Measurements from ENCODE around the gene ROR2.

Gene ROR2

DNA sequence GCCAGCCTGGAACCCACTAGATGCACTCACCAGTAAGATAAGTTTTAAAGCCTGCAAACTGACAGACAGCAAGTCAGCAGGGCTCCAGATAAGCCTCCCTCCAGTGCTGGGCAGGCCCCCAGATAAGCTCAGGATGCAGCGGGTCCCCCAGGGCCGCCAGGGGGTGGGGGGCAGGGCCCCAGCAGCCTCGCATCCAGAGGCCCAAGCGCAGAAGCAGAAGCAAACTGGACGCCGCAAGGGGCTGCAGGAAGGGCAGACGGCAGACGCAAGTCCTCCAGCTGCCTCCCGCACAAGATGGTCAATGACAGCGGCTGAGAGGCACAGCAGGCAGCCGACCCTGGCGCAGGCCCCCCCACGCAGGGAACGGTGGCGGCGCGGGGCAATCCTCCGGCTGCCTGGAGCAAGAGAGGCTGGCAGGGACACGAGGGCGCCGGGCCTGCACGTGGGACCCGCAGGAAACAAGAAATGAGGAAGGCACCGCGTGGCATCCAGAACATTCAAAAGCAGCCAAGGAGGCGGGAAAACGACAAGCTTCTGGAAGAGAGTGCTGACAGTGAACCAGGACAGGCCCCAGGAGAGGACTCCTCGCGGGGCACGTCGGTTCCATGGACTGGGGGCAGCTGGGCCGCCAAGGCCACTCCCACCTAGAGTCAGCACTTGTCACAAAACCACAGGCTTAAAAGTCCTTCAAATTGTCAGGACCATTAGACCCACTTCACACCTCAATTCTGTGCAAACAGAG is 49.8 kb downstream of the ROR2 start:
- DNase-seq (ENCODE audit: low spot score): no peak

DNA sequence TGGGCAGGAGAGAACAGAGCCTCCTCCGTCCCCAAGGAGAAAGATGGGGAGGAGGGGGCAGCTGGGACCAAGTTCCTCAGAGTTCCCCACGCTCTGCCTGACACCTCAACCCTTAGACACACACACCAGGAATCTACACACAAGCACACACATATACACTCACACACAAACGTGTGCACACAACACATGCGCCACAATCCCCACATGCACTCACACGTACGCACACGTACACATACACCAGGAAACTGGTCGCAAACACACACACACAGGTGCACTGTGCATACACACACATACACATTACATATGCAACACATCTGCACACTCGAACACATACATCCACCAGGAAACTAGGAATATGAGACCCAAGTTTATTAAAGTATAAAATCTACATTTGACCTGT is 50.4 kb downstream of the ROR2 start:
- no peak for DNase-seq (ENCODE audit: low spot score)

DNA sequence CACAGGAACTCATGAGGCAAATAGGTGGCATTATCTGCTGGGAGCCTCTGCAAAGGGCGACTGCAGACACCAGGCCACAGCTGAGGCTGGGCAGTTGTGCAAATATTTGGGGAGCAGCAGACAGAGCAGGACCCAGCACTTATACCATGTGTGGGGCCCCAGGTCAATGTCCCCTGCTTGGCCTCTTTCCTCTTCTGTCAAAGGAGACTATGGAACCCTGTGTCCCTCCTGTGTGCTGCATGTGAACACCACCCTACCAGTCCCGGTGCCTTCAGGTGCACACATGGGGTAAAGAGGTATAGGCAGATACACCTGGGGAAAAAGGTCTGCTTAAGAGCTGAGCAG is 50.8 kb downstream of the ROR2 start:
- no peak for DNase-seq (ENCODE audit: low spot score)

DNA sequence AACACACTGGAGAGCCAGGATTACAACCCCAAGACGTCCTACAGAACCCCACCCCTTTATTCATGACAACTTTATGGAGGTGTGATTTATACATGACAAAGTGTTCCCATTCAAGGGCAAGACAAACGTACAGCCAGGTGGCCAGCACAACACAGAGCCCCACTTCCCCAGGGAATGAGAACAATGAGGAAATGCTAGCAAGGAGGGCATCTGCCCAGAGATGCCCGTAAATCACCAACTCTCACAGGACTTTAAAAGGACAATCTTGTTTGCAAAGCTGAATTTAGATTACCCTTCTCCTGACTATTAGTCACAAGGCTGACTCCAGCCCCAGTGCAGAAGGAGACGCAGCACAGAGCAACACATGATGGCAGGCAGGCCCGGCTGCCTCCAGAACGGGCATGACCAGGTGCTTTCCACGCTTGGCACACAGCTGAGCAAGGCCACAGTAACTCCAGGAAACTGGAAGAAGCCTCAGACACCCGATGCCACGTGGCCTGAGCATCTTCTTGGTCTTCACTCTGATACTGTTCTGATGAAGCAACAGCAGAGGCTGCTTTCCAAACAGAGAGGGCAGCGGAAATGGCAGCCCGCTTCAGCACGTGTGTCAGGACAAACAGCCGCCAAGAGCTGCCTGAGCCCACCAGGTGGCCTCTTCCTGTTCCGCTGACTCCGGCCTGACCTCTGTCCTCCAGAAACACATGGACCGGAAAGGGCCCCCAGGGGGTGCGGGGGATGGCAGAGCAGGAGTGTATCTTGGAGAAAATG is 51.4 kb downstream of the ROR2 start:
- DNase-seq (ENCODE audit: low spot score): no peak

DNA sequence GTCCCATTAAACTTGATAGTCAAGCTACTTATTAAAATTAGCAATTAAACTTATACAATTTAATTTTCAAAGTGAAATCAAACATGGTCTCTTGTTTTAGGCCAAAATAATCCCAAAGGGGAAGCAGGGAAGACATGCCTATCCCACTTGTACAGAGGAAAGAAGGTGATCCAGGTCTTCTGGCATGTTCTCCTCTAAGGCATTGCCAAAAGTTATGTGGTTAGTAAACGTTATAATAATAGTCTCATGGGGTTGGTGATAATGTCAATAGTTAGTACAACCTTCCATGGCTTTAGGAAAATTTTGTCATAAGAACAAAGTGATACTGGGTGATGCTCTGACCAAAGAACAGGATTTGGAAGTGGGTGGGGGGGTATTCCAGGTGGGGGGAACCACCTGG is 52.8 kb downstream of the ROR2 start:
- no peak for DNase-seq (ENCODE audit: low spot score)

DNA sequence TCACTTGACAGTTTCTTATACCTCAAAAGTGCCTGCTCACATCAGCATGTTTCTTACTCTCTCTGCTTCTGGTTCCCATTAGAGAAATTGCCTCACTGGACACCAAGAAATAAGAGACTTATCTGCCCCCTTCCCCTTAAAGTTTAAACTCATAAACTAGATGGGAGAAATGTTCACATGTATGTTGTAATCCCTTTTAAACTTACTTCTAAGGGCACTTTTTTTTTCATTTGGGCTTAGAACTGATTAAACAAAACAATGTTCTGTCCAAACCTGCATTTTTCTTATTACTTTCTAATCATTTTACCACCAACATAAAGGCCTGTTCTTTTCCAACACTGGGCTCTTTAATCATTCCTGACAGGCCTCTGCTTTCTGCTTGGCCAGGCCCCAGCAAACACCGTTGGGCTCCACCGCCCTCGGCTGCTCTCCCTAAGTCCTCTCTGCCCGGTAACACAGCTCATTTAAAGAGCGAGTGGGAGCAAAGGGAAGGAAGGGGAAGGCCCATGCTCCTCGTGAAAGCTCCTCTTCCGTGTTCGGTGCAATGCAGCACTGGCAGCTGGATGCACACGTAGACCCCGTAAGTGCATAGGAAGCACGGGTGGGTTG is 53.4 kb downstream of the ROR2 start:
- DNase-seq (ENCODE audit: low spot score): no peak

DNA sequence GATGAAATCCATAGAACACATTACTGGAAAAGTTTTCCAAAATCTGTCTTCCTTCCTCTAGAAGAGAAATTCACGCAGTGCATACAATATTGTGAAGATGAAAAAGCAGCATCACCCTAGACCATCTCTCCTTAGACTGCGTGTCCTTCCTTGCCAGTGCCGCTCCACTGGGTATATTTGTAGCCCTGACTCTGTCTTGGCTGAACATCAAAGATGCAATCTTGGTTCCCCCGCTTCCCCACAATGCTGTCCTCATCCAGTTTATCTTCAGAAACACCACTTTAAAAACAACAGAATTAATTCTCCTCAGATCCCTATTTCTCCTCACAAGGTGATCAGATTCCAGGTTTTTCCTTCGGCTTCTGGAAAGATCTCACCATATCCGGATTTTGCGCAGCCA is 53.9 kb downstream of the ROR2 start:
- DNase-seq (ENCODE audit: low spot score): no peak

DNA sequence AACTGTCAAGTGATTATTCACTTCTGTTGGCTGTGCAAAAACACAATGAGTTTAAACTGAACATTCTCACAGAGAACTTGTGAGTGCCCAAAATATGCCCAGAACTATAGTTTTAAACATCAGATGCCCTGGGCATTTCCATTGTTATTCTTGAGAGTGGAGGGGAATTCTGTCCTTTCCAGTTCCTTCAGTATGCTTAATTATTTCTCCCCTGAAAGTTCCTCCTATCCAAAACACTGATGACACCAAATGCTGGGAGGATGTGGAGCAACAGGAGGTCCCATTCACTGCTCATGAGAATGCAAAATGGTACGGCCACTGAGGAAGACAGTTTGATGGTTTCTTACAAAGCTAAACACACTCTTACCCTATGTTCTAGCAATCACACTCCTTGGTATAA is 55.5 kb downstream of the ROR2 start:
- no peak for DNase-seq (ENCODE audit: low spot score)

DNA sequence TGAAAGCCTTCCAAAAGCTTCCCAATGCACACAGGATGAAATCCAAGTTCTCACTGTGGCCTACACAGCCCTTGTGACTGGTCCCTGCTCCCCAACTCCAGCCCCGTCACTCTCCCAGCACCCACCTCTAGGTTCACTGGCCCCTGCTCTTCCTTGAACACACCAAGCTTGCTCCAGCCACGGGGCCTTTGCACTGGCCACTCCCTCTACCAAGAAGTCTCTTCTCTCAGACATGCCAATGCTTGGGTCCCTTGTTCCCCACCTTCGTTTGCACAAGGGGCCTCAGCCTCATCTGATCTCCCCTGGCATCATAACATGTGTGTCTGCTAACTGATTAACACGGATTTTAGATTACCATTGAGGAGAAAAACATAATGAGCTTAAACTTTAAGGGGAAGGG is 56.0 kb downstream of the ROR2 start:
- no peak for DNase-seq (ENCODE audit: low spot score)

DNA sequence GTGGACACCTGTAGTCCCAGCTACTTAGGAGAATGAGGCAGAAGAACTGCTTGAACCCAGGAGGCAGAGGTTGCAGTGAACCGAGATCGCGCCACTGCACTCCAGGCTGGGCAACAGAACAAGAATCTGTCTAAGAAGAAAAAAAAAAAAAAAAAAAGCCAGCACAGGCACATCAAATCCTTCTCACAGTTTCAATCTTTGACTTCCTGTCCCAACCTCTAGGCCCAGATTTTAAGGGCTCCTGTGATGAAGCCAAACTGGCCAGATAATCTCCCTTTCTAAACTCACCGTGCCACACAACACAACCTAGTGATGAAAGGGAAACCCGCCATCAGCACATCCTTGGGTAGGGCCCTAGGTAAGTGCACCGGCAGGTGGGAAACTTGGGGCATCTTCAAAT is 58.1 kb downstream of the ROR2 start:
- no peak for DNase-seq (ENCODE audit: low spot score)

DNA sequence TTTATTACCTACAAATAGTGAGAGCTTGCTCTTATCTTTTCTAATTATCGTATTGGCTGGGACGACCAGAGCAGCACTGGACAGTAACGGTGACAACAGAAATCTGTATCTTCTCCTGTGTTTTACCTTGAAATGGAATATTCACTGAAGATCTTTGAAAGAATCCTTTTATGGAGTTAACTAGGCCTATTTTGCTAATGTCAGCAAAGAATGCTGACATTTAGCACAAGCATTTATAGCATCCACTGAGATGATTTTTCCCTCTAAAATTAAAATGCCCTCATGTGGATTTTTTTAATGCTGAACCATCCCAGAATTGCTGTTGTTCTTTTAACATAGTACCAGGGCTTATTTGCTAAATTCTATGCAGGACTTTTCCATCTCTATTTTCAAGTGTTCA is 59.4 kb downstream of the ROR2 start:
- DNase-seq (ENCODE audit: low spot score): no peak

DNA sequence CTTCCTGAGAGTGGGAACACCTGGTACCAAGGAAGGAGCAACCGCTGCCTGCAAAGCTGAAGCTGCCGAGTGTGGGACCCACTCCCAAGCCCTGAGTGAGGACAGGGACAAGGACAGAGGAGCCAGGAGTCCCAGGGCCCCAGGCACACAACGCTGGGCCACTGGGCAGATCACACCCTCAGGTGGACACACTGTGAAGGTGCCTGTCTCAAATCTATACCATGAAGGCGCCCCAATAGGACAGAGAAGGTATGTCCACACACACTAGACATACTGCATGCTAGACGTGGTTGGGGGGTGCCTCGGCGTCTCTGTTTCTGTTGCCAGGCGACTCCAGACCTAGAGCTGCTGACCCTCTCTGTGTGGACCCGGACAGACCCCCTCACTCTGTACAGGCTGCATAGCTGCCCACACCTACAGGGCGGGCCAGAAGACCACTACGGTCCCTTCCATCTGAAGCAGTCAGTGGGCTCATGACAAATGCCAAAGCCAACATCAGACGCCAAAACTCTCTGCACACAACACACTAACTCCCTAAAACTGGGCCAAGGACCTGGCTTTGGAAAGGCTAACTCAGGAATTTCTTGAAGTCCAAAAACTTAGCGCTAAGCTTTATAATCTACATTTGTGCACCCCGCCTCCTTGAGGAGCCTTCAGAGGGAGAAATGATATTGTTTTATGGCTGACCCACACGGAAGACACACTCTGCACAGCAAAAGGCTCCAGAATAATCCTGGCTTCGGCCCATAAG is 60.7 kb downstream of the ROR2 start:
- no peak for DNase-seq (ENCODE audit: low spot score)

DNA sequence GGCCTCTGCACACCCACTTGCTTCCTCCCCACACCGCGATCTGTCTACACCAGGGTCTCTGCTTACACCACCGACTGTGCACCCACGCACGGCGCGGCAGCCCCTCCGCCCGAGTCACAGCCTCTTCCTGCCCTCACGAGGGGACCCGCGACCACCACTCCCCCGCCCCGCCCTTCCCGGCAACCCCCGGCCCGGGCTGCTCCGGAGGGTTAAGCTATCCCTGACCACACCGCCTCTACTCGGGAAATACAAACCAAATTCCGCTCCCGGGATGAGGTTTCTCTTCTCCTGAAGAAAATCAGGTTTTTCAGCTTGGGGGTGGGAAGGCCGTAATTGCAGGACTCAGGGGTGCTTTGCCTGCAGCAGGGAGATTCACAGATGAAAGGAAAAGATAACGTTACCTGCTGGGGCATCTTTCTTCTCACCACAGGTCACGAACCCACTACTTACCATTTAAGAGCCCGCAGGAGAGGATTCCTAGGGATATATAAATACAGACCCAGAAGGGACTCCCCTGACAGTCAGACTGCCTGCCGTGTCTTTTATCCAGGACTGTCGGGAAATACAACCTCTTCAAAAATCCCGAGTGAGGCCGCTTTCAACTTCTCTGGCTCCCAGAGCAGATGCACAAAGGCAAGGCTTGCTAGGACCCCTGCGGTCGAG is 63.5 kb downstream of the ROR2 start:
- DNase-seq (ENCODE audit: low spot score): no peak

DNA sequence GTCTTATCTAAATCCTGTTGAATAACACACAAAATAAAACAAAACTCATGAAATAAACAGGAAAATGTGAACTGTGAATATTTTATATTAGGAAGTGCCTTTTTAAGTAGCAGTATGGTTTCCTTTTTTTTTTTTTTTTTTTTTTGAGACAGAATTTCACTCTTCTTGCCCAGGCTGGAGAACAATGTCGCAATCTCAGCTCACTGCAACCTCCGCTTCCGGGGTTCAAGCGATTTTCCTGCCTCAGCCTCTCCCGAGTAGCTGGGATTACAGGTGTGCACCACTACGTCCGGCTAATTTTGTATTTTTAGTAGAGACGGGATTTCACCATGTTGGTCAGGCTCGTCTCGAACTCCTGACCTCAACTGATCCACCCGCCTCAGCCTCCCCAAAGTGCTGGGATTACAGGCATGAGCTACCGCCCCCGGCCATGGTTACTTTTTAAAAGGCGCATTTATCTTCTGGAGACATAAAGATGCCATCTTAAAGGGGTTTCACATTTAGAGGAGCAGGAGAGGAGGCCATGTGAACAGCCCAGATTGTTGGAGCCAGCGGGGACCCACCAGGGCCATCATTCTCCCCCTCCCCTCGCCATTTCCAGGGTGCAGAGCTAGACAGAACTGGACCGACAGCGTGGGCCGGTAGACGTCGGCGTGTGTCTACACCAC is 64.1 kb downstream of the ROR2 start:
- no peak for DNase-seq (ENCODE audit: low spot score)

DNA sequence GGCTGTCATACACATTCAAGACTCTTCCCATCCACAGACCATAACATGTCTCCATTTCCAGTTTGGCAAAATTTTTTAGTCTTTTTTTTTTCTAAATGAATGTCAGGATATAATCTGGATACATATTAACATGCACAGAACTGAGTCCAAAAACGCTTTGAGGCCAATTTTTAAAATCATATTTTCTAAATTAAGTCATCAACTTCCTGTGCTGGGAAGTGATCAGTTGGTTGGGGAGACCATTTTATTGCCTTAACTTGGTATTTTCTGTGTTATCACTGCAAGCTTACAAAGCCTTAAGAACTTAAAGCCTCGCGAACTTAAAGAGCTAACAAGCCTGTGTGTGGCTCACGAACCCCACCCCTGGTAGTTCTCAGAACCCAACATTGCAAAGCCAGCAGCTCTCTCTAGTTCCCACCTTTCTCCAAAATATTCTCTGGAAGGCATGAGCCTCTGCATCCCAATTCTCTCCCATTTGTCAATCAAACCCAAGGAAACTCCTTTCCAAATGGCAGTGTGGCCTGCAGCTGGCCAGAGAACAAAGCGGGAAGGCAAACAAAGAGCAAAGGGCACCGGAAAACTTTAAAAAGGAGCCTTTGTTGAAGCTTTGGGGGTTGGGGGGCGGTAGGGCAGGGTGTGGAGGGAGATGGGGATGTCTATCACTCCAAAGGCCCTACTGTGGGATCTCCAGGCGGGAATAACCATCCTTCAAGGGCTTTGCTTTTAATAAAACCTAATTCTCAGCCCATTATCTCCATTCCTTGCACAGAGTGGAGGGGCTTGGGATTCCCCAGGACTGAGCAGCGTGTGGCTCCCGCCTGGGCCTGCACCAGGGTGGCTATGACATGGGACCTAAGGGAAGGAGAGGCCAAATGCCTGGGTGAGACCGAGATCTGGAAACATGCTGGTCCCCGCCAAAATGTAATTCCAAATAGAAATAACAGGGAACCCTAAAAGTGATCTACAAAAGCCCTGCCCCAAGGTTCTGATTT is 65.0 kb downstream of the ROR2 start:
- DNase-seq (ENCODE audit: low spot score): no peak

DNA sequence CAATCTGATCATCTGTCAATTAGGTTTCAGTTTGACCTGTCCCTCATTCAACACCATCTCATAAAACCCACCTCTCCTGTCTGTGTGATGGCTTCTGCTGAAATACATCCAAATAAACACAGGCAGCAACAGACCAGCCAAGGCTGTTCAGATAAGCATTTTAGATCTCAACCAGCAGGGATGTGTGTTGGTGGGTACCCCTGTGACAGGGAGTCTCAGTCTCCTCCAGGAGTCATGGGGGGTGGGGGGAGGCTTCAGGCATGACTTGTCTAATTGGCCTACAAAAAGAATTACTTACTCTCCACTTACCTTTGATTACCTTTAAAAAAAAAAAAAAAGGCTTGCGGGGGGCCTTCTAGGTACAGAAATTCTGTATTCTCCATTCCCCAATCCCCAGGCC is 65.9 kb downstream of the ROR2 start:
- no peak for DNase-seq (ENCODE audit: low spot score)

DNA sequence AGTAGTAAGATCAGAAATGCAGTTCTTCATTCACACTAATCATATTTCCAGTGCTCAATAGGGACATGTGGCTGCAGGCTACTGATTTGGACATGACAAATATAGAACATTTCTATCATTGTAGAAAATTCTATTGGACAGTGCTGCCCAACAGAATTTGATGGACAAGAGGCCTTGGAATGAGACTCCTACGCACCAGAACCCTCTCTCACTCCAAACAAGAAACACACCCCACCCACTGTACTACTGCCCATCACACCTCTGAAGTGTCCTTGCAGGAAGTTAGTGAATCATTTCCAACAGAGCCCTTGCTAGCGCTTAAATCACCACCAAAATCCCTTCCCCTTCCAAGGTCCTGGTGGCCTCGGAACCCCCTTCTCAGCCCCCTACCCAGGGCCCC is 66.5 kb downstream of the ROR2 start:
- DNase-seq (ENCODE audit: low spot score): no peak

DNA sequence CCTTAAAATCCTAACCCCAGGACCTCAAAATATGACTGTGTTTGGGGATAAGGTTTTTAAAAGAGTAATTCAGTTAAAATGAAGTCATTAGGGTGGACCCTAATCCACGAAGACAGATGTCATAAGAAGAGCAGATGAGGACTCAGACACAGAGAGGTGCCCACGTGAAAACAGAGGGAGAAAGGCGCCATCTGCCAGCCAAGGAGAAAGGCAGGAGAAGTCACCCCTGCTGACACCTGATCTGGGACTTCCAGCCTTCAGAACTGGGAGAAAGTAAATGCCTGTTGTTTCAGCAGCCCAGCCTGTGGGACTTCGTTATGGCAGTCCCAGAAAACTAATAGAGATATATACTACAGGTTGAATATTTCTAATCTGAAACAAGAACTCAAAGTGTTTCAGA is 67.4 kb downstream of the ROR2 start:
- DNase-seq (ENCODE audit: low spot score): no peak

DNA sequence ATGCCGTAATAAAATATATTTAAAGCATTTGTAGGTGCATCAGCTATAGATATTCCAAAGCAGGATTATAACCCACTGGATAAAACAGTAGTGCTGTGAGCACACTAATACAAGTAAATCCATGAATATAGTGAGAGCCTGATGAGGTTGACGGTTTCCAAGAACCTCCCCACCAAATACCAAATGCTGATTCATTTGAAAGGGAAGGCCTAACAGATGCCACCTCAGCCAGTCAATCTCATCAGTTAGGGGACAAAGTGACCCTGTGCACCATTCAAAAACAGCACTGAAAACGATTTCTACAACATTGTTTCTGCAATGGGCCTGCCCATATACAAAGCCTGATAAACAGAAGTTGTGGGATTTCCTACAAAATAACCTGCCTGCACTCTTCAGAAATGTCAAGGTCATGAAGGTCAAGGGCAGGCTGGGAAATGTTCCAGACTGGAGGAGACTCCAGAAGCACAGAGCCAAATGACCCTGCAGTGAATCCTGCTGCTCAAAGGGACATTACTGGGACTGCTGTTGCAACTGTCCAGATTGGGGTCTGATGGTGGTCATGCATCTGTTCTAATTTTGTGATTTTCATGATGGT is 69.6 kb downstream of the ROR2 start:
- DNase-seq (ENCODE audit: low spot score): no peak

DNA sequence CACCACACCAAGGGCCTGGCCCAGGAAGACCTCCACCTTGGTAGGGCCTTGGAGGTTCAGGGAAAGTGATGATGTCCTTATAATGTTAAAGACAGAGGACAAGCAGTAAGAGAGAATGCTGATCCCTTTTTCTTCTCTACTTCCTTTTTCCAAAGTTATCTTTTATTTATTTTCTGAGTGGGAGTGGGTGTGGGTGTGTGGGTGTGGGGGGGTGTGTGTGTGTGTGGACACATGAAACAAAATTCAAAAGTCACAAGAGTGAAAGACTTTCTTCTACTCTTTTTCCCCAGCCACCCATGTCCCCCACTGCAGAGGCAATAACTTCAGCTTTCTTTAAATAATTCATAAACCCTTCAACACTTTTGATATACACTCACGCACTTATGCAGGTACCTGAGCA is 70.8 kb downstream of the ROR2 start:
- no peak for DNase-seq (ENCODE audit: low spot score)

Measured in putamen (tissue), 1 donor.